Hematopoietic multipotent progenitor cell (in vitro differentiated cells): ENCODE results near the gene EFNB3. TPM values are rescaled to one million over a fixed set of nuclear protein-coding genes. Genes with fewer than 3 reads are reported as not detected.

Source experiments
- DNase-seq, 3 donors: peaks; one replicate each; pipeline ENCODE4 v3.0.0-alpha.2; 2011 to 2015; ENCODE audit warnings: low read depth in 2 of 3, low spot score in 2 of 3
- total RNA-seq: library from RNA; depleted of rRNA; stranded (reverse); fragments of >200 nt; gene quantifications from one replicate; pipeline ENCODE4 v1.2.3, GENCODE V29; 2012

EFNB3 gene
- total RNA-seq: under 0.01 TPM

DNA sequence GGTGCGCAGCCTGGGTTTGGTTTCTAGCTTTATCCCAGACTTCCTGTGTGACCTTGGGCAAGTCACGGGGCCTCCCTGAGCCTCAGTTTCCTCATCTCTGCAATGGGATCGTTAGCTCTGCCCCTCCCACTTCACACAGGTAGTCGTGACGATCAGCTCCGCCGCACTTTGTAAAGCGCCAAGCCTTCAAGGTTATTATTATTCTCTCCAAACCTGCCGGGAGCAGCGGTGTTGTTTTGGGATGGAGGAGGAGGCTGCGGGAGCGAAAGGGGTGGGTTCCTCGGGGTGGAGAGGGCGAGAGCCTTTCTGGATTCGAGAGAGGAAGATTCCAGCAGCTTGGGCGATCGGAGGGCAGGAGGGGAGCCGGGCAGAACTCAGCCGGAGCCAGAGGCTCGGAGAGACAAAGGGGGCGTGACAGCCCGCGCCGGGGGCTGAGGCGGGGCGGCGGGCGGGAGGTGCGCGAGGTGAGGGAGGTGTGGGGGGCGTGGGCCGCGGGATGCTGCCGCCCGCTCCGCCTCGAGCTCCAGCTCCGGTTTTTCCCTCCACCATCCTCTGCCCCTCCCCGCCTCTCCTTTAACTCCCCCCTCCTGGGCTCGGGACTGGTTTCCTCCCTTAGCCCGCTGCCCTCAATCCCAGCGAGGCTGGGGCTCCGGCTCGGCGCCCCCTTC is at the start of gene EFNB3:
Gene EFNB3, plus strand, starts transcription at position 602 of the 668 bp plus-strand sequence. CDS start 397 bp downstream, outside the sequence.
- DNase-seq: peak in 1 of 3 donors; percentile 28

- DNase-seq: no peak
Observed at GRCh38 chr17:7655541-7655840, 49.5 kb upstream of the EFNB3 start.

DNA sequence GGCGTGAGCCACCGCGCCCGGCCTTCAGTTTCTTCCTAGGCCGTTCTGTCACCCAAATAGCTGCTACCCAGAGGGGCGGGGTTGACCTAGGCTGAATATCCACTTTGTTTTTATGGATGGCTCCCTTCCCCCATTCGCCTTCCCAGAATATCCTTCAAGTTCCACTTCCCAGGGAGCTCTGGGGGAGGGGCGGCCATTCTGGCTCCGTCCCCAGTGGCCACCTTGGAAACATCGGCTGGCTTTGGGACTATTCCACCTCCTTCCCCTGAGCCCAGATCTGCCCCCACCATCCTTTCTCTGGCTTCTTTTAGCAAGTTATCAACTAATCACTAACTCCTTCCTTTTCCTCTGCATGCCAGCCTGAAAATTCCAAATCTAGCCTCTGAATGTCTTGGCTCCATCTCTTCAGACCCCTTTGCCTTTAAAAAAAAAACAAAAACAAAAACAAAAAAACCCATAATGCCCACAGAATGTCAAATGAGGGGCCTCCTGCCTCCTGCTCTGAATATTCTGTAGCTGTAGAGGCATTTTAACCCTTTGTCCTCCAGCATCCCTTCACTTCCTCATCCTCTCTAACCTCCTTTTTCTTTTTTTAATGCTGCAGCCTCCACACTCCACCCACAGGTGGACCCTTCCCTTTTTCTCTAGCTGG is 47.9 kb upstream of the EFNB3 start:
- peak in 1 of 3 donors; percentile 36 for DNase-seq

- no peak for DNase-seq
Observed at GRCh38 chr17:7667656-7668406, 37.2 kb upstream of the EFNB3 start.

GRCh38 chr17:7668482-7668881 is 36.5 kb upstream of the EFNB3 start:
- DNase-seq: no peak

- peak in 2 of 3 donors; percentile 17 to 52 for DNase-seq
Observed at GRCh38 chr17:7673239-7673638, 31.8 kb upstream of the EFNB3 start.

- no peak for DNase-seq
Observed at GRCh38 chr17:7674934-7675333, 30.1 kb upstream of the EFNB3 start.

- DNase-seq: no peak
Observed at GRCh38 chr17:7676533-7676932, 28.5 kb upstream of the EFNB3 start.

- DNase-seq: no peak
Observed at GRCh38 chr17:7677388-7678067, 27.5 kb upstream of the EFNB3 start.

- DNase-seq: no peak
Observed at GRCh38 chr17:7684851-7685532, 20.0 kb upstream of the EFNB3 start.

GRCh38 chr17:7685533-7686221 is 19.3 kb upstream of the EFNB3 start:
- peak; percentile 74 to 95 (median 95) for DNase-seq

DNA sequence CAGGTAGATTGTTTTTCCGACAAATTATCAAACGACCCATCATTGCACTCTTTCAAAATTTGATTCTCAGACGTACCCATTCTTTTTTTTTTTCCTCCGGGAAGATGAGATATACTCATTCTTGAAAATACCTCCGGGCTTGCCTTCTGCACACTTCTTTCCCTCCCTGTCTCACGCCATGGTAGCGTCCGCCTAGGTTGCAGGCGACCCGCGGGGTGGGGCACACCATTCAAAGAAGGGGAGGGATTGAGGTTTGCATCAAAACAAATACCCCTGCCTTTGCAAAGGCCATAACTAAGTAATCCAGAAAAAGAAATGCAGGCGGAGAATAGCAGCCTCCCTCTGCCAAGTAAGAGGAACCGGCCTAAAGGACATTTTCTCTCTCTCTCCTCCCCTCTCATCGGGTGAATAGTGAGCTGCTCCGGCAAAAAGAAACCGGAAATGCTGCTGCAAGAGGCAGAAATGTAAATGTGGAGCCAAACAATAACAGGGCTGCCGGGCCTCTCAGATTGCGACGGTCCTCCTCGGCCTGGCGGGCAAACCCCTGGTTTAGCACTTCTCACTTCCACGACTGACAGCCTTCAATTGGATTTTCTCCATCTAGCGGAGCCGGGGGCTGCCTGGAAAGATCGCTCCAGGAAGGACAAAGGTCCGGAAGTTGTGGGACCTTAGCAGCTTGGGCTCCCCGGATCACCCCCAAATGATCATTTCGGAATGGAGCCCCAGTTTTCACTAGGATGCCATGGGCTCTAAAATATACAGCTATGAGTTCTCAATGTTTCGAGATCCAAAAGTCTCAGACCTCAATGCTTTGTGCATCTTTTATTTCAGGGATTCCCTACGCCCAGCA is 18.6 kb upstream of the EFNB3 start:
- DNase-seq: peak; percentile 80 to 92 (median 91)

GRCh38 chr17:7687072-7687907 is 17.7 kb upstream of the EFNB3 start, which contains the start of gene TP53:
TP53 (minus strand) TSS chr17:7687490; CDS start chr17:7676594, 10,896 bp downstream.
- peak; percentile 68 to 96 (median 90) for DNase-seq

DNA sequence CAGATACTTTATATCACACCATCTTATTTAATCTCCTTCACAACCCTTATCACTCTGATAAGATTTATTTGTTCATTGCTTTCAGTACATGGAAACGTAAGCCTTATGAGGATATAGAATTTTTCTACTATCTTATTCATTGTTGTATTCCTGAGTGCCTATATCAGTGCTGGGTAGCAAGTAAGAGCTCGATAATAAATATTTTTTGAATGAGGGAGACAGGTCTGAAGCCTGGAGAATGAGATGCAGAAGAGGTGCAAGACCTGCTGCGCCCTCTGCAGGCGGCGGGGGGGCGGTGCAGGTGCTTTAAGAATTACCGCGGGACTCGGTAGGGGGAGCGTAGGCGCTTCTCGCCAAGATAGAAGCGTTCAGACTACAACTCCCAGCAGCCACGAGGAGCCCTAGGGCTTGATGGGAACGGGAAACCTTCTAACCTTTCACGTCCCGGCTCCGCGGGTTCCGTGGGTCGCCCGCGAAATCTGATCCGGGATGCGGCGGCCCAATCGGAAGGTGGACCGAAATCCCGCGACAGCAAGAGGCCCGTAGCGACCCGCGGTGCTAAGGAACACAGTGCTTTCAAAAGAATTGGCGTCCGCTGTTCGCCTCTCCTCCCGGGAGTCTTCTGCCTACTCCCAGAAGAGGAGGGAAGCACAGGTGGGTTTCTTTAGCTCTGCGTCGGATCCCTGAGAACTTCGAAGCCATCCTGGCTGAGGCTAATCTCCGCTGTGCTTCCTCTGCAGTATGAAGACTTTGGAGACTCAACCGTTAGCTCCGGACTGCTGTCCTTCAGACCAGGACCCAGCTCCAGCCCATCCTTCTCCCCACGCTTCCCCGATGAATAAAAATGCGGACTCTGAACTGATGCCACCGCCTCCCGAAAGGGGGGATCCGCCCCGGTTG is 16.8 kb upstream of the EFNB3 start, which contains the start of gene WRAP53:
Gene WRAP53, plus strand, starts transcription at position 570 of the 900 bp plus-strand sequence. Its CDS starts 172 bp downstream, at position 742.
- peak; percentile 92 to 98 (median 95) for DNase-seq

DNA sequence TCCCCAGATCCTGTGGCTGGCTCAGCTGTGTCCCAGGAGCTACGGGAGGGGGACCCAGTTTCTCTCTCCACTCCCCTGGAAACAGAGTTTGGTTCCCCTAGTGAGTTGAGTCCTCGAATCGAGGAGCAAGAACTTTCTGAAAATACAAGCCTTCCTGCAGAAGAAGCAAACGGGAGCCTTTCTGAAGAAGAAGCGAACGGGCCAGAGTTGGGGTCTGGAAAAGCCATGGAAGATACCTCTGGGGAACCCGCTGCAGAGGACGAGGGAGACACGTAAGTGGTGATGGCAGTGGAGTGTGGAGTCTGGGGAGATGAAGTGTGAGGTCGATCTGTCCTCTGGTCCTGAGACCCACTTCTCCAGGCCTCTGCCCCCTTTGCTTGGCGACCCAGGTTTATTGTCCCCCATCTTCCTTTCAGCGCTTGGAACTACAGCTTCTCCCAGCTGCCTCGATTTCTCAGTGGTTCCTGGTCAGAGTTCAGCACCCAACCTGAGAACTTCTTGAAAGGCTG is 16.1 kb upstream of the EFNB3 start:
- no peak for DNase-seq

- no peak for DNase-seq
Observed at GRCh38 chr17:7695586-7695985, 9.4 kb upstream of the EFNB3 start.
